BLaER1 (cell line): ENCODE data around the gene PCBP3.
A peak's percentile ranks its signal among the peaks of the same experiment; 100 is the strongest.

Source experiments
- H3K27ac ChIP-seq: shearing (Covaris generic); formaldehyde crosslinking; 2 replicates; pipeline ENCODE4 v1.8.1; 2022
- H3K27me3 ChIP-seq: shearing (Covaris generic); formaldehyde crosslinking; 2 replicates; pipeline ENCODE4 v1.8.1; 2022
- H3K36me3 ChIP-seq: shearing (Covaris generic); formaldehyde crosslinking; 2 replicates; pipeline ENCODE4 v1.8.1; 2022
- H3K4me1 ChIP-seq: shearing (Covaris generic); formaldehyde crosslinking; 2 replicates; pipeline ENCODE4 v1.8.1; 2022
- H3K4me2 ChIP-seq: shearing (Covaris generic); formaldehyde crosslinking; 2 replicates; pipeline ENCODE4 v1.8.1; 2022
- H3K4me3 ChIP-seq: shearing (Covaris generic); formaldehyde crosslinking; 2 replicates; pipeline ENCODE4 v1.8.1; 2022
- H3K9ac ChIP-seq: shearing (Covaris generic); formaldehyde crosslinking; 2 replicates; pipeline ENCODE4 v1.8.1; 2022
- H3K9me3 ChIP-seq: shearing (Covaris generic); formaldehyde crosslinking; 2 replicates; pipeline ENCODE4 v1.8.1; 2022
- H4K20me1 ChIP-seq: shearing (Covaris generic); formaldehyde crosslinking; 2 replicates; pipeline ENCODE4 v1.8.1; 2022
- Cebpa-rat ChIP-seq: shearing (Covaris generic); IDR thresholded peaks from 2 replicates; pipeline ENCODE4 v1.8.1; 2022

Gene PCBP3

DNA sequence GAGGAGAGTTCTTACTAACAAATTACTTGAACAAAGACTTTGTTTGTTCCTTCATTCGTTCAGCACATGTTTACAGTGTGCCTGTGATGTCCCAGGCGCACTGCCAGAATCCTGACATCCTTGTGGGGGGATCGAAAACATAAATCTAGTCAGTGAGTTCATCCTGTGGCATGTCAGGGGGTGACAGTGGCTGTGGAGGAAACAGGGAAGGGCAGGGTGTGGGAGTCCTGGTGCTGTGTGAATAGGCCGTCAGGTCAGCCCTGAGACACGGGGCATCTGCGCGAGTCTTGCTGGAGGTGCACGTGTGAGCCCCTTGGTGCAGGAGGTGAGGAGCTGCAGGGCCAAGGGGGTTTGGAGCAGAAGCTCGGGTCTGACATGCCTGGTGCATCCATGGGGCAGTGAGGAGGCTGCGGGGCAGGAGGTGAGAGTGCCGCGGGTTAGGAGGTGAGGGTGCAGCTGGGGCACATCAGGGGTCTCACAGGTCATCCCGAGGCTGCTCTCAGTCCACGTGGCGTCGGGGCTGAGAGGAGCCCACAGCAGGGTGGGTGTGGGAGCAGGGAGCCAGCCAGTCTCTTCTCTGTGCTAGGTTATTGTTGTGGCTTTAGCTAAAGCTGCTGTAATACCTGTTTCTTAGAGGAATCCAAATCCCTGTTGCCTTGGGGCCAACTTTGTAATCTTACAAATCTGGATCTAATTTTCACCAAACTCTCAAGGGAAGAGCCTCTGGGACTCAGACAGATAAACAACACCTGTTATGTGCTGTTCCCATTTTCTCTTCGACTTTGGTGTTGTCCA, 93.4 kb downstream of the PCBP3 start:
- Histone ChIP-seq H3K4me3 (no peak overlapping the region), H3K4me1 (peaks cover 86% of the 10 kb centered on the region), H4K20me1 (peaks cover 33% of the 10 kb centered on the region), H3K9ac (peak overlapping the region; percentile 63), H3K4me2 (peak overlapping the region; percentile 70), H3K27me3 (no peaks in the 10 kb centered on the region), H3K27ac (peak overlapping the region; percentile 51), H3K9me3 (peaks cover 8% of the 10 kb centered on the region), H3K36me3 (peaks cover 23% of the 10 kb centered on the region)
- no peak for TF ChIP-seq Cebpa-rat

GRCh38 chr21:45737485-45738166, 94.1 kb downstream of the PCBP3 start:
- Histone ChIP-seq H3K4me3 (no peak overlapping the region), H4K20me1 (peaks cover 38% of the 10 kb centered on the region), H3K4me2 (peak overlapping the region; percentile 70), H3K9ac (peak overlapping the region; percentile 63), H3K27ac (peak overlapping the region; percentile 51), H3K27me3 (no peaks in the 10 kb centered on the region), H3K4me1 (peaks cover 83% of the 10 kb centered on the region), H3K9me3 (peaks cover 1% of the 10 kb centered on the region), H3K36me3 (peaks cover 21% of the 10 kb centered on the region)
- no peak for TF ChIP-seq Cebpa-rat

- Histone ChIP-seq H3K27me3 (no peaks in the 10 kb centered on the region), H4K20me1 (peaks cover 31% of the 10 kb centered on the region), H3K4me3 (no peak overlapping the region), H3K4me1 (peaks cover 65% of the 10 kb centered on the region), H3K9me3 (no peaks in the 10 kb centered on the region), H3K36me3 (peaks cover 15% of the 10 kb centered on the region), H3K27ac (peak overlapping the region; percentile 50), H3K9ac (0 out of 2 replicates have a peak overlapping the region, but pooled peaks have one; percentile 41), H3K4me2 (peak overlapping the region; percentile 70)
- no peak for TF ChIP-seq Cebpa-rat
These were observed 95.9 kb downstream of the PCBP3 start for GRCh38 chr21:45739218-45740087.

DNA sequence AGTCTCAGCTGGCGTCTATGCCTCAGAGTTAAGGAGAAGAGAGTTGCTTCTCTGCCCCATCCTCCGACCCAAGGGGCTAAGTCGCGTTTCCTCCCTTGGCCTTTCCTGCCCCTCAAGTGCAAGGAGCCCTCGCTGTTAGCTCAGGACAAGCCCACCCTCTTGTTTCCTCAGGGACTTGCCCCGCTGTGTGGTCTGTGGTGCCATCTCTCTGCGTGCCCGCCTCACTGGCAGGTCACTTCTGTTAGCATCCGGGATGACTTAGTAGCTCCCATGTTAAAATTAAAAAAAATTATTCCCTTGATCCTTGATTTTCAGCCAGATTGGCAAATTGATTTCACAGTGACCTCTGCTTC, 96.5 kb downstream of the PCBP3 start:
- peaks cover 4% of the 10 kb centered on the region for H3K9me3 ChIP-seq
- peaks cover 59% of the 10 kb centered on the region for H3K4me1 ChIP-seq
- no peaks in the 10 kb centered on the region for H3K27me3 ChIP-seq
- no peak for TF ChIP-seq Cebpa-rat
- H3K36me3 ChIP-seq: peaks cover 20% of the 10 kb centered on the region
- H4K20me1 ChIP-seq: peaks cover 26% of the 10 kb centered on the region
- peak overlapping the region; percentile 70 for H3K4me2 ChIP-seq
- H3K9ac ChIP-seq: 0 out of 2 replicates have a peak overlapping the region, but pooled peaks have one; percentile 41
- no peak overlapping the region for H3K4me3 ChIP-seq
- H3K27ac ChIP-seq: peak overlapping the region; percentile 50; the same call in 1 of the 2 replicates

GRCh38 chr21:45740491-45741357, 97.2 kb downstream of the PCBP3 start:
- TF ChIP-seq Cebpa-rat: no peak
- Histone ChIP-seq H3K36me3 (peaks cover 26% of the 10 kb centered on the region), H3K9ac (no peak overlapping the region), H3K27me3 (no peaks in the 10 kb centered on the region), H3K9me3 (peaks cover 10% of the 10 kb centered on the region), H3K4me1 (peaks cover 52% of the 10 kb centered on the region), H3K27ac (no peak overlapping the region), H4K20me1 (peaks cover 26% of the 10 kb centered on the region), H3K4me3 (no peak overlapping the region), H3K4me2 (0 out of 2 replicates have a peak overlapping the region, but pooled peaks have one; percentile 70)

- Histone ChIP-seq H3K36me3 (peaks cover 31% of the 10 kb centered on the region), H3K4me3 (no peak overlapping the region), H3K9me3 (peaks cover 15% of the 10 kb centered on the region), H4K20me1 (peaks cover 26% of the 10 kb centered on the region), H3K27ac (no peak overlapping the region), H3K4me2 (no peak overlapping the region), H3K9ac (no peak overlapping the region), H3K4me1 (peaks cover 43% of the 10 kb centered on the region), H3K27me3 (no peaks in the 10 kb centered on the region)
- TF ChIP-seq Cebpa-rat: no peak
These were observed 98.2 kb downstream of the PCBP3 start for GRCh38 chr21:45741691-45742090.

- Histone ChIP-seq H3K27me3 (no peaks in the 10 kb centered on the region), H4K20me1 (peaks cover 30% of the 10 kb centered on the region), H3K36me3 (peaks cover 34% of the 10 kb centered on the region), H3K4me3 (no peak overlapping the region), H3K9ac (no peak overlapping the region), H3K4me2 (no peak overlapping the region), H3K4me1 (peaks cover 37% of the 10 kb centered on the region), H3K9me3 (peaks cover 15% of the 10 kb centered on the region), H3K27ac (no peak overlapping the region)
- no peak for TF ChIP-seq Cebpa-rat
These were observed 98.7 kb downstream of the PCBP3 start for GRCh38 chr21:45742247-45742646.

- no peak overlapping the region for H3K27ac ChIP-seq
- peaks cover 15% of the 10 kb centered on the region for H3K9me3 ChIP-seq
- TF ChIP-seq Cebpa-rat: no peak
- 0 out of 2 replicates have a peak overlapping the region, but pooled peaks have one; percentile 15 for H3K4me3 ChIP-seq
- no peak overlapping the region for H3K9ac ChIP-seq
- H3K4me2 ChIP-seq: no peak overlapping the region
- H3K27me3 ChIP-seq: no peaks in the 10 kb centered on the region
- peaks cover 37% of the 10 kb centered on the region for H4K20me1 ChIP-seq
- H3K4me1 ChIP-seq: peaks cover 21% of the 10 kb centered on the region
- H3K36me3 ChIP-seq: peaks cover 56% of the 10 kb centered on the region
These were observed 101.7 kb downstream of the PCBP3 start for GRCh38 chr21:45745256-45745655.
